ENCODE measurements around the gene MACF1. TPM values are rescaled to one million over a fixed set of nuclear protein-coding genes. Genes with fewer than 3 reads are reported as not detected.

MACF1 gene
- total and polyA plus RNA-seq, 2 of the 13 experiments (the other 11 are each of a cell fraction or from before 2014, with no cell fraction given): 36.7 to 65.4 TPM

DNA sequence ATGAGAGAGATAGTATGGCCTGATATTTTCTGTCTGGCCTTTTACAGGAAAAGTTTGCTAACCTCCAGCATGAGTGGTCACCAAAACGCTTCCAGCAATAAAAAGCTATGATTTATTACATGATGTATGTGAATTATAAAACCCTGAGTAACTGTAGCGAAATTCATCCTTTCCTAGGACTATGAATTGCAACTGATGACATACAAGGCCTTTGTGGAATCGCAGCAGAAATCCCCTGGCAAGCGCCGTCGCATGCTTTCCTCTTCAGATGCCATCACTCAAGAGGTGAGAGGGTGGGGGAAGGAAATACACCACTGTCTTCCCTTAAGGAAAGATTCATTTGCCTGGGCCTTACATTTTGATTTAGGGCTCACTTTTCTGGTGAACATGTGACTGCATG is 117.9 kb downstream of the MACF1 start:
- no peak overlapping the region for H3K27ac ChIP-seq (ENCODE audit: extremely low read length, insufficient read depth, low read length)
- DNase-seq (ENCODE audit: low spot score) (no peak), FAIRE-seq (no peak), ATAC-seq (no peak)
- no peaks in the 10 kb centered on the region for H3K27me3 ChIP-seq (ENCODE audit: control insufficient read depth in 1 of 2, insufficient read depth in 2 of 2, low read length in 2 of 2)
- H3K79me2 ChIP-seq (ENCODE audit: insufficient read depth, low read length): no peaks in the 10 kb centered on the region
- no peak overlapping the region for H3K9ac ChIP-seq (ENCODE audit: insufficient read depth, low read depth, low read length)
- TF ChIP-seq, protein P1, sequence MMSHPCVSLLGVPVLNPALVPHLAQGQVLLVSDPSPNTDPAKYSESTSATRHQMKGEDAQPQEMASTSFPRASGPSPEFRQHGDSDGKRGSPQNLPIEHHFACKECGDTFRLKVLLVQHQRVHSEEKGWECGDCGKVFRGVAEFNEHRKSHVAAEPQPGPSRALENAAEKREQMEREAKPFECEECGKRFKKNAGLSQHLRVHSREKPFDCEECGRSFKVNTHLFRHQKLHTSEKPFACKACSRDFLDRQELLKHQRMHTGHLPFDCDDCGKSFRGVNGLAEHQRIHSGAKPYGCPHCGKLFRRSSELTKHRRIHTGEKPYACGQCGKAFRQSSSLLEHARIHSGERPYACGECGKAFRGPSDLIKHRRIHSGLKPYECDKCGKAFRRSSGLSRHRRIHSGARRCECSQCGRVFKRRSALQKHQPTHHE (CRISPR knock-in tag; IDR thresholded peaks at IDR 0.05; ENCODE audit: borderline replicate concordance): no peak
- TF ChIP-seq ZNF562 (CRISPR knock-in tag; IDR thresholded peaks at IDR 0.05; ENCODE audit: borderline replicate concordance): no peak
- TF ChIP-seq ONECUT2 (CRISPR knock-in tag; IDR thresholded peaks at IDR 0.05): no peak
- no peak for TF ChIP-seq HOXA3 (CRISPR knock-in tag; IDR thresholded peaks at IDR 0.05)
- no peak for TF ChIP-seq SP140L (CRISPR knock-in tag; IDR thresholded peaks at IDR 0.05; ENCODE audit: borderline replicate concordance)
- TF ChIP-seq PHF8 (CRISPR knock-in tag; IDR thresholded peaks at IDR 0.05): no peak
- TF ChIP-seq, protein P2, sequence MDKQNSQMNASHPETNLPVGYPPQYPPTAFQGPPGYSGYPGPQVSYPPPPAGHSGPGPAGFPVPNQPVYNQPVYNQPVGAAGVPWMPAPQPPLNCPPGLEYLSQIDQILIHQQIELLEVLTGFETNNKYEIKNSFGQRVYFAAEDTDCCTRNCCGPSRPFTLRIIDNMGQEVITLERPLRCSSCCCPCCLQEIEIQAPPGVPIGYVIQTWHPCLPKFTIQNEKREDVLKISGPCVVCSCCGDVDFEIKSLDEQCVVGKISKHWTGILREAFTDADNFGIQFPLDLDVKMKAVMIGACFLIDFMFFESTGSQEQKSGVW (CRISPR knock-in tag; IDR thresholded peaks at IDR 0.05; ENCODE audit: borderline replicate concordance): no peak
- no TSS peak for BruUV-seq (replicated peaks)
- H4K20me1 ChIP-seq (ENCODE audit: insufficient read depth, low read length): no peaks in the 10 kb centered on the region
- H3K9me3 ChIP-seq (ENCODE audit: low read length): no peaks in the 10 kb centered on the region
- ChIA-PET CTCF (ENCODE audit: low intra/inter-chr PET ratio, low total read pairs) (no interaction called here), POLR2A (no interaction called here)
- in situ Hi-C loops (cut with HindIII; ENCODE audit: extremely low pct_ligation_motif_present, low pct_unique_long_range_greater_than_20kb) (no loop called here), intact Hi-C loops (cut with micrococcal nuclease; ENCODE audit: unreplicated experiment) (no loop called here)
- no peak overlapping the region for H3K4me3 ChIP-seq (replicated peaks in 1 of 3; ENCODE audit: insufficient read depth in 1 of 3, low read depth in 2 of 3, low read length in 3 of 3)
- peaks cover 27 to 75% of the 10 kb centered on the region in 2 experiments for H3K36me3 ChIP-seq (replicated peaks in 1 of 2; ENCODE audit: control insufficient read depth in 1 of 2, insufficient read depth in 2 of 2, low read length in 2 of 2)
- H3K4me1 ChIP-seq (ENCODE audit: insufficient read depth, low read length): no peaks in the 10 kb centered on the region
- 96% methylated on average over 6 of the region's 6 CpGs for WGBS (ENCODE audit: low lambda C conversion rate)
- no peak overlapping the region for H2AFZ ChIP-seq (ENCODE audit: low read length)
- no peak overlapping the region for H3K4me2 ChIP-seq (ENCODE audit: low read depth, low read length)

DNA sequence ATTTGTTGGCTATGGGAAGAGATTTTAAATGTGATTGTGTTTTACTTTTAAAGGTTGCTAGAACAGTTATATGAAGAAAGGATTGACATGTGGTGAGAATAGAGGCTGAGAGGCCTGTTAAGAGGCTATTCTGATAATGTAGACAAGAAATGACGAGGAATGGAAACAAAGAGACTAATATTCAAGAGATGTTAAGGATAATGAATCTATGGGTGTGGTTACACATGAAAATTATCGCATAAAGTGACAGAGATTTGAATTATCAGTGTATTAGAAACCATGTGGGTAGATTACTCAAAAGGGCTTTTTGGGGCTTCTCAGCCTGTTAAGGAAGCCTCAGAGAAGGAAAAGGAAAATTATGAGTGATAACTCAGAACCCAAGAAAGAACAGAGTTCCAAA is 120.4 kb downstream of the MACF1 start:
- H3K27me3 ChIP-seq (ENCODE audit: control insufficient read depth in 1 of 2, insufficient read depth in 2 of 2, low read length in 2 of 2): no peaks in the 10 kb centered on the region
- H3K9me3 ChIP-seq (ENCODE audit: low read length): no peaks in the 10 kb centered on the region
- no peak for ATAC-seq
- no peak overlapping the region for H3K4me2 ChIP-seq (ENCODE audit: low read depth, low read length)
- no peak overlapping the region for H3K9ac ChIP-seq (ENCODE audit: insufficient read depth, low read depth, low read length)
- in situ Hi-C loops (cut with HindIII; ENCODE audit: extremely low pct_ligation_motif_present, low pct_unique_long_range_greater_than_20kb) (no loop called here), intact Hi-C loops (cut with micrococcal nuclease; ENCODE audit: unreplicated experiment) (no loop called here)
- FAIRE-seq: no peak
- H3K27ac ChIP-seq (ENCODE audit: extremely low read length, insufficient read depth, low read length): no peak overlapping the region
- H3K4me3 ChIP-seq (replicated peaks in 1 of 3; ENCODE audit: insufficient read depth in 1 of 3, low read depth in 2 of 3, low read length in 3 of 3): no peak overlapping the region
- 96% methylated on average over 2 of the region's 2 CpGs for WGBS (ENCODE audit: low lambda C conversion rate)
- H2AFZ ChIP-seq (ENCODE audit: low read length): no peak overlapping the region
- CTCF ChIA-PET (ENCODE audit: low intra/inter-chr PET ratio, low total read pairs): no interaction called here
- H3K79me2 ChIP-seq (ENCODE audit: insufficient read depth, low read length): no peaks in the 10 kb centered on the region
- H4K20me1 ChIP-seq (ENCODE audit: insufficient read depth, low read length): no peaks in the 10 kb centered on the region
- DNase-seq (ENCODE audit: low spot score): no peak
- POLR2A ChIA-PET: no interaction called here
- BruUV-seq (replicated peaks): no TSS peak
- H3K4me1 ChIP-seq (ENCODE audit: insufficient read depth, low read length): no peaks in the 10 kb centered on the region
- peaks cover 26 to 67% of the 10 kb centered on the region in 2 experiments; a peak in 4 of 5 replicates for H3K36me3 ChIP-seq (replicated peaks in 1 of 2; ENCODE audit: control insufficient read depth in 1 of 2, insufficient read depth in 2 of 2, low read length in 2 of 2)
- TF ChIP-seq KAT8 (CRISPR knock-in tag; IDR thresholded peaks at IDR 0.05) (no peak), REXO4 (CRISPR knock-in tag; IDR thresholded peaks at IDR 0.05; ENCODE audit: borderline replicate concordance) (no peak), ZNF772 (CRISPR knock-in tag; IDR thresholded peaks at IDR 0.05) (no peak), AKAP8 (CRISPR knock-in tag; IDR thresholded peaks at IDR 0.05) (no peak), ZMYM3 (CRISPR knock-in tag; IDR thresholded peaks at IDR 0.05) (no peak), ZNF292 (CRISPR knock-in tag; IDR thresholded peaks at IDR 0.05; ENCODE audit: borderline replicate concordance, low read depth) (no peak), SNRNP70 (IDR thresholded peaks at IDR 0.05; ENCODE audit: low read depth, low read length) (no peak), ETV6 (CRISPR knock-in tag; conservative IDR thresholded peaks at IDR 0.05) (no peak), ZNF775 (CRISPR knock-in tag; IDR thresholded peaks at IDR 0.05; ENCODE audit: borderline replicate concordance) (no peak), FOXC1 (CRISPR knock-in tag; IDR thresholded peaks at IDR 0.05; ENCODE audit: borderline replicate concordance) (no peak)
- TF ChIP-seq, protein P3, sequence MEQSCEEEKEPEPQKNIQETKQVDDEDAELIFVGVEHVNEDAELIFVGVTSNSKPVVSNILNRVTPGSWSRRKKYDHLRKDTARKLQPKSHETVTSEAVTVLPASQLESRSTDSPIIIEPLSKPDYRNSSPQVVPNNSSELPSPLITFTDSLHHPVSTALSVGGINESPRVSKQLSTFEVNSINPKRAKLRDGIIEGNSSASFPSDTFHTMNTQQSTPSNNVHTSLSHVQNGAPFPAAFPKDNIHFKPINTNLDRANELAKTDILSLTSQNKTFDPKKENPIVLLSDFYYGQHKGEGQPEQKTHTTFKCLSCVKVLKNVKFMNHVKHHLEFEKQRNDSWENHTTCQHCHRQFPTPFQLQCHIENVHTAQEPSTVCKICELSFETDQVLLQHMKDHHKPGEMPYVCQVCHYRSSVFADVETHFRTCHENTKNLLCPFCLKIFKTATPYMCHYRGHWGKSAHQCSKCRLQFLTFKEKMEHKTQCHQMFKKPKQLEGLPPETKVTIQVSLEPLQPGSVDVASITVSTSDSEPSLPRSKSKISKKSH (CRISPR knock-in tag; IDR thresholded peaks at IDR 0.05; ENCODE audit: borderline replicate concordance): no peak

All from HepG2 (cell line).